PC-9 (cell line): ENCODE measurements around the gene FAM81A. TPM values are rescaled to one million over a fixed set of nuclear protein-coding genes. Genes with fewer than 3 reads are reported as not detected.

ENCODE experiments used
- BruUV-seq: library from RNA; stranded (reverse); fragments of 400-500 nt; replicated peaks from 2 replicates; lab custom pipeline; 2021; lab: Mats Ljungman, UMichigan
- CTCF ChIA-PET: fragments of 300-600 bp; sonication (Branson Sonifier 250); formaldehyde crosslinking; loops from one replicate; lab custom pipeline; 2022; ENCODE audit warnings: antibody characterized with exemption; lab: Charles Lee
- POLR2A ChIA-PET: fragments of 300-600 bp; sonication (Branson Sonifier 250); formaldehyde crosslinking; loops from one replicate; lab custom pipeline; 2022; ENCODE audit warnings: antibody characterized with exemption; ENCODE audit not compliant: unreplicated experiment; lab: Charles Lee
- DNase-seq, 2 experiments: peaks; one replicate each; pipeline versions ENCODE4 v3.0.0 to v3.0.0-alpha.2; 2015 to 2022; ENCODE audit warnings: mixed read lengths in 1 of 2
- H2AFZ ChIP-seq: fragments of 200-600 bp; sonication (generic); 2 replicates; pipeline ENCODE4 v1.8.1; 2017; ENCODE audit warnings: antibody characterized with exemption
- H3F3A ChIP-seq: fragments of 200-600 bp; sonication (generic); 2 replicates; pipeline ENCODE4 v1.8.1; 2017; ENCODE audit warnings: antibody characterized with exemption, mild to moderate bottlenecking, low read depth; ENCODE audit not compliant: insufficient read depth
- H3K27ac ChIP-seq: fragments of 200-600 bp; sonication (generic); 2 replicates; pipeline ENCODE4 v1.6.1; 2016; ENCODE audit warnings: mixed run types
- H3K27me3 ChIP-seq: fragments of 200-600 bp; sonication (generic); 2 replicates; pipeline ENCODE4 v1.6.1; 2016; ENCODE audit warnings: low read depth, mixed run types; ENCODE audit not compliant: insufficient read depth
- H3K36me3 ChIP-seq: fragments of 200-600 bp; sonication (generic); 2 replicates; pipeline ENCODE4 v1.6.1; 2016; ENCODE audit warnings: low read depth, mixed run types
- H3K4me1 ChIP-seq: fragments of 200-600 bp; sonication (generic); replicated peaks from 2 replicates; pipeline ENCODE4 v1.6.1; 2016; ENCODE audit warnings: mixed run types; ENCODE audit not compliant: insufficient read depth
- H3K4me2 ChIP-seq: fragments of 200-600 bp; sonication (generic); 2 replicates; pipeline ENCODE4 v1.6.1; 2017; ENCODE audit warnings: mixed run types
- H3K4me3 ChIP-seq: fragments of 200-600 bp; sonication (generic); 2 replicates; pipeline ENCODE4 v1.6.1; 2016; ENCODE audit warnings: mixed run types
- H3K79me2 ChIP-seq: fragments of 200-600 bp; sonication (generic); 2 replicates; pipeline ENCODE4 v1.6.1; 2017; ENCODE audit warnings: low read depth, mixed run types
- H3K9me2 ChIP-seq: fragments of 200-600 bp; sonication (generic); 2 replicates; pipeline ENCODE4 v1.8.1; 2017; ENCODE audit warnings: mild to moderate bottlenecking; ENCODE audit not compliant: insufficient read depth
- H3K9me3 ChIP-seq: fragments of 200-600 bp; sonication (generic); 2 replicates; pipeline ENCODE4 v1.8.1; 2016; ENCODE audit warnings: low read depth; ENCODE audit not compliant: insufficient read depth
- H4K20me1 ChIP-seq: fragments of 200-600 bp; sonication (generic); 2 replicates; pipeline ENCODE4 v1.8.1; 2017; ENCODE audit not compliant: insufficient read depth
- EZH2 ChIP-seq: fragments of 200-600 bp; sonication (generic); IDR thresholded peaks from 2 replicates; pipeline ENCODE4 v1.8.0; 2017; ENCODE audit warnings: antibody characterized with exemption, low read depth
- intact Hi-C: fragments of 100-400 bp; cut with micrococcal nuclease; formaldehyde crosslinking; loops from one replicate; pipeline ENCODE4 v1.10.0; 2022; ENCODE audit not compliant: unreplicated experiment
- total RNA-seq: library from RNA; stranded (reverse); gene quantifications from 2 replicates; pipeline ENCODE4 v1.2.3, GENCODE V29; 2021
- TF ChIP-seq, protein P1 (sequence below): fragments of 200-600 bp; sonication (generic); conservative IDR thresholded peaks from 2 replicates; pipeline ENCODE4 v1.6.1; 2017; ENCODE audit warnings: mixed run types, antibody characterized with exemption, mild to moderate bottlenecking, moderate library complexity

The FAM81A gene
- total RNA-seq, 1 experiment from 2014 or later, result 7.0 TPM

GRCh38 chr15:59550956-59551355, 113.0 kb downstream of the FAM81A start:
- Histone ChIP-seq H3K4me1 (peaks cover 46% of the 10 kb centered on the region), H4K20me1 (no peaks in the 10 kb centered on the region), H3K9me3 (no peaks in the 10 kb centered on the region), H3K27me3 (no peaks in the 10 kb centered on the region), H3K4me3 (no peak overlapping the region), H3K27ac (no peak overlapping the region), H3K9me2 (no peaks in the 10 kb centered on the region), H3F3A (peaks cover 12% of the 10 kb centered on the region; the same call in 1 of the 2 replicates), H3K4me2 (peak overlapping the region; percentile 44; the same call in 1 of the 2 replicates), H3K79me2 (no peaks in the 10 kb centered on the region), H3K36me3 (no peaks in the 10 kb centered on the region), H2AFZ (no peak overlapping the region)
- peak in 1 of 2 experiments; percentile 52 for DNase-seq
- no TSS peak for BruUV-seq
- CTCF ChIA-PET, result no interaction called here
- intact Hi-C loops, result no loop called here
- TF ChIP-seq, protein P1, sequence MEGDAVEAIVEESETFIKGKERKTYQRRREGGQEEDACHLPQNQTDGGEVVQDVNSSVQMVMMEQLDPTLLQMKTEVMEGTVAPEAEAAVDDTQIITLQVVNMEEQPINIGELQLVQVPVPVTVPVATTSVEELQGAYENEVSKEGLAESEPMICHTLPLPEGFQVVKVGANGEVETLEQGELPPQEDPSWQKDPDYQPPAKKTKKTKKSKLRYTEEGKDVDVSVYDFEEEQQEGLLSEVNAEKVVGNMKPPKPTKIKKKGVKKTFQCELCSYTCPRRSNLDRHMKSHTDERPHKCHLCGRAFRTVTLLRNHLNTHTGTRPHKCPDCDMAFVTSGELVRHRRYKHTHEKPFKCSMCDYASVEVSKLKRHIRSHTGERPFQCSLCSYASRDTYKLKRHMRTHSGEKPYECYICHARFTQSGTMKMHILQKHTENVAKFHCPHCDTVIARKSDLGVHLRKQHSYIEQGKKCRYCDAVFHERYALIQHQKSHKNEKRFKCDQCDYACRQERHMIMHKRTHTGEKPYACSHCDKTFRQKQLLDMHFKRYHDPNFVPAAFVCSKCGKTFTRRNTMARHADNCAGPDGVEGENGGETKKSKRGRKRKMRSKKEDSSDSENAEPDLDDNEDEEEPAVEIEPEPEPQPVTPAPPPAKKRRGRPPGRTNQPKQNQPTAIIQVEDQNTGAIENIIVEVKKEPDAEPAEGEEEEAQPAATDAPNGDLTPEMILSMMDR, result no peak
- no peak for TF ChIP-seq EZH2
- POLR2A ChIA-PET, result no interaction called here

DNA sequence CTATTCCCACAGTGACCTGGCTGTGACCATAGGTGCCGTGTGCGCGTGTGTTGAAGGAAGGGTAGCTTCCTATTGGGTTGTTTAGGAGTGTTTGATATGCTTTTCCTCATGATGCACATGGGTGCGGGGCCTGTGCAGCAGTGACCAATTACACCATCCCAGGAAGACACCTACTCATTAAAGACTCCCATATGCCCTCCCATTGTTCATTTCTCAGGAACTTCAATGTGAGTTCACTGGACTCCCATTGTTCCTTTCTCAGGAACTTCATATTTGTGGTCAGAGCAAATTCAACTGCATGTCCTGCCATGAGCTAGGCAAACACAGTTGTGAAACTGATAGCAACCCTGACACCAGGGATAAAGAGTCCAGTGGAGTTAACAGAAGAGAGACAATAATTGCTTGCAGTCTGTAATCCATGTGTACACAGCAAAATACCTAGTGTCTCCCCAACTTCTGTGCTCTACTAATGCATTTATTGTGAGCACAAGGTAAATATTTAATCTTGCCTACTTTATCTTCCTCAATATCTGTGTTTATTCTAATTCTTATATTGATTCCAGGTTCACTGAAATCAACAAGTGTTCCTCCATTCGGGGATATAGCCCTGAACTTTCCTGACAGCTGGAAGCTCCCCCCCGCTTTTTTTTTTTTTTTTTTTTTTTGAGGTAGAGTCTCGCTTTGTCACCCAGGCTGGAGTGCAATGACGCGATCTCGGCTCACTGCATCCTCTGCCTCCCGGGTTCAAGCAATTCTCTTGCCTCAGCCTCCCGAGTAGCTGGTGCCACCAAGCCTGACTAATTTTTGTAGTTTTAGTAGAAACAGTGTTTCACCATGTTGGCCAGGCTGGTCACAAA, 116.1 kb downstream of the FAM81A start:
- ChIA-PET CTCF (interaction anchor here (0.8 kb wide), 1 partner anchor 21 kb away, joined by 4 read pairs; no protein-coding TSS in a partner anchor), POLR2A (interaction anchor here (0.5 to 0.7 kb wide), 6 partner anchors 13 to 398 kb away, joined by 3 to 7 read pairs (median 4); no protein-coding TSS in a partner anchor)
- H3K9me2 ChIP-seq, result no peaks in the 10 kb centered on the region
- H3K27me3 ChIP-seq, result no peaks in the 10 kb centered on the region
- no peak overlapping the region for H3K4me3 ChIP-seq
- TF ChIP-seq EZH2, result no peak
- TF ChIP-seq, protein P1, result no peak
- H3K36me3 ChIP-seq, result no peaks in the 10 kb centered on the region
- peaks cover 53% of the 10 kb centered on the region for H3K4me1 ChIP-seq
- H3K27ac ChIP-seq, result peak overlapping the region; percentile 53
- intact Hi-C loops, result loop anchor here (1.0 kb wide), 2 partner anchors 16 to 40 kb away; no protein-coding TSS in a partner anchor
- H2AFZ ChIP-seq, result no peak overlapping the region
- DNase-seq, result peak; percentile 49 to 90
- H3F3A ChIP-seq, result peaks cover 12% of the 10 kb centered on the region; the same call in 1 of the 2 replicates
- H3K79me2 ChIP-seq, result no peaks in the 10 kb centered on the region
- no peaks in the 10 kb centered on the region for H3K9me3 ChIP-seq
- no peaks in the 10 kb centered on the region for H4K20me1 ChIP-seq
- no peak overlapping the region for H3K4me2 ChIP-seq
- no TSS peak for BruUV-seq

DNA sequence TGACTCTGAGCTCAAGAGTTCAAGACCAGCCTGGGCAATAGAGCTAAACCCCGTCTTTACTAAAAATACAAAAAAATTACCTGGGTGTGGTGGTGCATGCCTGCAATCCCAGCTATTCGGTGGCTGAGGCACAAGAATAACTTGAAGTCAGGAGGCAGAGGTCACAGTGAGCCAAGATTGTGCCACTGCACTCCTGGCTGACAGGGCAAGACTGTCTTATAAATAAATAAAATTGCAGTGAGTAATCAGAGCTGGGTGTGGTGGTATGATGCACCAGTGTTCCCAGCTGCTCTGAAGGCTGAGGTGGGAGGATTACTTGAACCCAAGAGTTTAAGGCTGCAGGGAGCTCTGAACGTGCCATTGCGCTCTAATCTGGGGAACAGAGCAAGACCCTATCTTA, 117.7 kb downstream of the FAM81A start:
- no peaks in the 10 kb centered on the region for H3K27me3 ChIP-seq
- no peak overlapping the region for H2AFZ ChIP-seq
- ChIA-PET CTCF (no interaction called here), POLR2A (interaction anchor here (0.6 kb wide), 1 partner anchor 46 kb away, joined by 5 read pairs; no protein-coding TSS in a partner anchor)
- no peaks in the 10 kb centered on the region for H3K9me3 ChIP-seq
- no peaks in the 10 kb centered on the region for H3K9me2 ChIP-seq
- no peak overlapping the region for H3K4me3 ChIP-seq
- TF ChIP-seq EZH2, result no peak
- TF ChIP-seq, protein P1, result no peak
- peaks cover 43% of the 10 kb centered on the region for H3K4me1 ChIP-seq
- H3F3A ChIP-seq, result peaks cover 12% of the 10 kb centered on the region; the same call in 1 of the 2 replicates
- peak overlapping the region; percentile 35 for H3K27ac ChIP-seq
- BruUV-seq, result no TSS peak
- H3K36me3 ChIP-seq, result no peaks in the 10 kb centered on the region
- DNase-seq, result peak in 1 of 2 experiments; percentile 66
- H3K79me2 ChIP-seq, result no peaks in the 10 kb centered on the region
- no peaks in the 10 kb centered on the region for H4K20me1 ChIP-seq
- H3K4me2 ChIP-seq, result no peak overlapping the region
- intact Hi-C loops, result no loop called here
